HepG2 (cell line): ENCODE data around the gene HSPA1B. TPM values are rescaled to one million over a fixed set of nuclear protein-coding genes. Genes with fewer than 3 reads are reported as not detected.

Experiments used
- AGO1 ChIP-seq: fragments of 200-400 bp; formaldehyde crosslinking; IDR thresholded peaks from 2 replicates; pipeline ENCODE4 v1.6.1; 2017; ENCODE audit warnings: mild to moderate bottlenecking, low read depth, low read length, moderate library complexity; ENCODE audit not compliant: poor library complexity, severe bottlenecking
- ARNTL ChIP-seq: sonication (generic); formaldehyde crosslinking; IDR thresholded peaks from 2 replicates; pipeline ENCODE4 v1.4.0; 2020; ENCODE audit warnings: mild to moderate bottlenecking, missing genetic modification reagents
- CCAR2 ChIP-seq: fragments of 200-400 bp; formaldehyde crosslinking; optimal IDR thresholded peaks from 2 replicates; pipeline ENCODE3; 2018; ENCODE audit warnings: low read depth, mild to moderate bottlenecking, low read length, moderate library complexity
- CREB1 ChIP-seq, 2 experiments: fragments of 450-650 bp in 1 of 2; IDR thresholded peaks; 2 replicates each; pipeline ENCODE4 v1.6.1; 2016 to 2017; ENCODE audit warnings: control low read depth in 1 of 2, mild to moderate bottlenecking in 1 of 2, missing compliant biosample characterization in 1 of 2, missing genetic modification characterization in 1 of 2
- HOXA5 ChIP-seq: sonication (generic); formaldehyde crosslinking; IDR thresholded peaks from 2 replicates; pipeline ENCODE4 v1.4.0; 2020; ENCODE audit warnings: missing genetic modification reagents
- JARID2 ChIP-seq: sonication (generic); formaldehyde crosslinking; IDR thresholded peaks from 2 replicates; pipeline ENCODE4 v1.8.1; 2023; ENCODE audit warnings: missing genetic modification reagents, inconsistent platforms; ENCODE audit not compliant: insufficient replicate concordance
- KLF12 ChIP-seq: sonication (generic); formaldehyde crosslinking; IDR thresholded peaks from 2 replicates; pipeline ENCODE4 v1.4.0; 2020; ENCODE audit warnings: missing genetic modification reagents, borderline replicate concordance
- MXI1 ChIP-seq: IDR thresholded peaks from 3 replicates; pipeline ENCODE4 v1.6.1; 2012; ENCODE audit warnings: low read depth, low read length, inconsistent platforms, borderline replicate concordance
- RARA ChIP-seq: IDR thresholded peaks from 2 replicates; pipeline ENCODE4 v1.6.1; 2016; ENCODE audit warnings: missing genetic modification reagents, missing compliant biosample characterization
- RXRA ChIP-seq: sonication (generic); formaldehyde crosslinking; IDR thresholded peaks from 2 replicates; pipeline ENCODE4 v1.5.1; 2020; ENCODE audit warnings: missing genetic modification reagents
- U2AF1 ChIP-seq: fragments of 200-400 bp; formaldehyde crosslinking; optimal IDR thresholded peaks from 2 replicates; pipeline ENCODE3; 2017; ENCODE audit warnings: mild to moderate bottlenecking, low read depth, low read length
- ZFP90 ChIP-seq: sonication (generic); formaldehyde crosslinking; IDR thresholded peaks from 2 replicates; pipeline ENCODE4 v1.8.0; 2022; ENCODE audit warnings: missing genetic modification reagents, mild to moderate bottlenecking, inconsistent platforms, borderline replicate concordance
- ZMAT3 ChIP-seq: sonication (generic); formaldehyde crosslinking; conservative IDR thresholded peaks from 2 replicates; pipeline ENCODE4 v1.7.0; 2021; ENCODE audit warnings: missing genetic modification reagents
- ZNF550 ChIP-seq: sonication (generic); formaldehyde crosslinking; IDR thresholded peaks from 2 replicates; pipeline ENCODE4 v1.4.0; 2020; ENCODE audit warnings: mild to moderate bottlenecking, missing genetic modification reagents, borderline replicate concordance
- polyA plus RNA-seq, 8 experiments: library from polyadenylated mRNA; depleted of rRNA in 3 of 8; stranded (reverse) in 7 of 8; unstranded in 1 of 8; fragments of >200 nt; fragmentation: Illumina TruSeq in 4 of 8; extraction: Trizol in 4 of 8; gene quantifications; 2 replicates each; pipeline versions ENCODE4 v1.2.1 to v1.2.3, GENCODE V29; 2011 to 2016; ENCODE audit warnings: low read depth in 4 of 8, missing spikeins in 1 of 8, mixed read lengths in 1 of 8; ENCODE audit not compliant: insufficient read depth in 1 of 8
- total RNA-seq, 5 experiments: library from RNA; depleted of rRNA; stranded (reverse); fragments of >200 nt; fragmentation: Illumina TruSeq; extraction: Trizol; gene quantifications; 2 replicates each; pipeline ENCODE4 v1.2.3, GENCODE V29; 2016; ENCODE audit warnings: low read depth in 1 of 5
- TF ChIP-seq, protein P1 (sequence below): sonication (generic); formaldehyde crosslinking; IDR thresholded peaks from 2 replicates; pipeline ENCODE4 v1.4.0; 2020; ENCODE audit warnings: missing genetic modification reagents
- TF ChIP-seq, protein P2 (sequence below): sonication (generic); formaldehyde crosslinking; IDR thresholded peaks from 2 replicates; pipeline ENCODE4 v1.5.1; 2020; ENCODE audit warnings: missing genetic modification reagents, mild to moderate bottlenecking, borderline replicate concordance
- TF ChIP-seq, protein P3 (sequence below): sonication (generic); formaldehyde crosslinking; IDR thresholded peaks from 2 replicates; pipeline ENCODE4 v1.5.1; 2020; ENCODE audit warnings: mild to moderate bottlenecking, missing genetic modification reagents

HSPA1B gene
- total and polyA plus RNA-seq, 2 of the 13 experiments (the other 11 are each of a cell fraction or from before 2014, with no cell fraction given): 26.0 to 186 TPM

DNA sequence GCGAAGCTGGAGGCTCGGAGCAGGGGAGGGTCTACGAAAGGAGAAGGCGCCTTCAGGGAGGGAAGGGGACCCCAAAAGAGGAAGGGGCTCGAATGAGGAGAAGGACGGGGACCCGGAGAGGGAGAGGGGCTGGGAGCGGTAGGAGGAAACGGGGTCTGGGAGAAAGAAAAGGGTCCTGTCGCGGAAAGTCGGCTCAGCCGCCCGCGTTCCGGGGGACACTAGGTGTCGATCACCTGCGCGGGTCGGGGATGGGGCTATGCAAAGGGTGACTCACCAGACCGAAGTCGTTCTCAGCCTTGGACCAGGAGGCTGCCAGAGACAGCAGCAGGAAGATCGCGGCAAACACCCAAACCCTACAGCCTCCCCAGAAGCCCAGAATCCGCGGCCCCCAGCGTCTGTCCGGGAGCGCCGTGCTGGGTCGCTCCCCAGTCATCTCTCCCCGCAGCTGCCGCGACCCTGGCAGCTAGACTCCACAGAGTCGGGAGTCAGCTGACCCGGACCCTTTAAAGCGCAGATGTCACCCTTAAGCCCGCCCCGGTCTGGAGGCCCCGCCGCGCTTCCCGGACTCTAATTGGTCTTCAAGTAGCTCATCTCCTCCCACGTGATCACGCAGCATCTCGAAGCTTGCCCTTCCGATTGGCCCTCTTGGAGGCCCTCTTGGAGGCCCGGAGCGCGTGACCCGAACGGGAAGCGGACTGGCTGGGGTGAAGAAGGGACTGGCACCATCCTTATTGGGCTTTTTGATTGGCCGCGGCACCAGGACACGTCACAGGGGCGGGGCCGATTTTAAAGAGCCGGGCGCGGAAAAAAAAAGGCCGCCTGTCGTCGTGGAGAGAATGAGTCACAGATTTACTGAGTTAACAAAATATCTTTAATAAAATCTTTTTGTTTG is 35.1 kb downstream of the HSPA1B start, which contains the start of gene NEU1 (continued):
- TF ChIP-seq HOXA5: peak; percentile 87
- peak; percentile 69 for TF ChIP-seq ARNTL (CRISPR knock-in tag)
- TF ChIP-seq AGO1: peak; percentile 97
- TF ChIP-seq, protein P1, sequence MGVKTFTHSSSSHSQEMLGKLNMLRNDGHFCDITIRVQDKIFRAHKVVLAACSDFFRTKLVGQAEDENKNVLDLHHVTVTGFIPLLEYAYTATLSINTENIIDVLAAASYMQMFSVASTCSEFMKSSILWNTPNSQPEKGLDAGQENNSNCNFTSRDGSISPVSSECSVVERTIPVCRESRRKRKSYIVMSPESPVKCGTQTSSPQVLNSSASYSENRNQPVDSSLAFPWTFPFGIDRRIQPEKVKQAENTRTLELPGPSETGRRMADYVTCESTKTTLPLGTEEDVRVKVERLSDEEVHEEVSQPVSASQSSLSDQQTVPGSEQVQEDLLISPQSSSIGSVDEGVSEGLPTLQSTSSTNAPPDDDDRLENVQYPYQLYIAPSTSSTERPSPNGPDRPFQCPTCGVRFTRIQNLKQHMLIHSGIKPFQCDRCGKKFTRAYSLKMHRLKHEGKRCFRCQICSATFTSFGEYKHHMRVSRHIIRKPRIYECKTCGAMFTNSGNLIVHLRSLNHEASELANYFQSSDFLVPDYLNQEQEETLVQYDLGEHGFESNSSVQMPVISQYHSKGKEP (CRISPR knock-in tag): peak; percentile 81; the same call in 1 of the 2 replicates
- TF ChIP-seq CREB1 (IDR thresholded peaks at IDR 0.05): peak; percentile 97
- TF ChIP-seq CREB1 (CRISPR knock-in tag; IDR thresholded peaks at IDR 0.05): peak; percentile 96
- TF ChIP-seq U2AF1: peak; percentile 90
- TF ChIP-seq, protein P2, sequence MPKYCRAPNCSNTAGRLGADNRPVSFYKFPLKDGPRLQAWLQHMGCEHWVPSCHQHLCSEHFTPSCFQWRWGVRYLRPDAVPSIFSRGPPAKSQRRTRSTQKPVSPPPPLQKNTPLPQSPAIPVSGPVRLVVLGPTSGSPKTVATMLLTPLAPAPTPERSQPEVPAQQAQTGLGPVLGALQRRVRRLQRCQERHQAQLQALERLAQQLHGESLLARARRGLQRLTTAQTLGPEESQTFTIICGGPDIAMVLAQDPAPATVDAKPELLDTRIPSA (CRISPR knock-in tag): peak; percentile 79; the same call in 1 of the 2 replicates
- peak; percentile 79; the same call in 1 of the 2 replicates for TF ChIP-seq RXRA (CRISPR knock-in tag)
- TF ChIP-seq, protein P3, sequence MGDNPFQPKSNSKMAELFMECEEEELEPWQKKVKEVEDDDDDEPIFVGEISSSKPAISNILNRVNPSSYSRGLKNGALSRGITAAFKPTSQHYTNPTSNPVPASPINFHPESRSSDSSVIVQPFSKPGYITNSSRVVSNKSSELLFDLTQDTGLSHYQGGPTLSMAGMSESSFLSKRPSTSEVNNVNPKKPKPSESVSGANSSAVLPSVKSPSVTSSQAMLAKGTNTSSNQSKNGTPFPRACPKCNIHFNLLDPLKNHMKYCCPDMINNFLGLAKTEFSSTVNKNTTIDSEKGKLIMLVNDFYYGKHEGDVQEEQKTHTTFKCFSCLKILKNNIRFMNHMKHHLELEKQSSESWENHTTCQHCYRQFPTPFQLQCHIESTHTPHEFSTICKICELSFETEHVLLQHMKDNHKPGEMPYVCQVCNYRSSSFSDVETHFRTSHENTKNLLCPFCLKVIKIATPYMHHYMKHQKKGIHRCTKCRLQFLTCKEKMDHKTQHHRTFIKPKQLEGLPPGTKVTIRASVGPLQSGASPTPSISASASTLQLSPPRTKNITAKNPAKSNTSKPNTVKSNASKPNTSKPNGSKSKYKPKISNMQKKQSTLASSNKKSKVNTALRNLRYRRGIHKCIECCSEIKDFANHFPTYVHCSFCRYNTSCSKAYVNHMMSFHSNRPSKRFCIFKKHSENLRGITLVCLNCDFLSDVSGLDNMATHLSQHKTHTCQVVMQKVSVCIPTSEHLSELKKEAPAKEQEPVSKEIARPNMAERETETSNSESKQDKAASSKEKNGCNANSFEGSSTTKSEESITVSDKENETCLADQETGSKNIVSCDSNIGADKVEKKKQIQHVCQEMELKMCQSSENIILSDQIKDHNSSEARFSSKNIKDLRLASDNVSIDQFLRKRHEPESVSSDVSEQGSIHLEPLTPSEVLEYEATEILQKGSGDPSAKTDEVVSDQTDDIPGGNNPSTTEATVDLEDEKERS (CRISPR knock-in tag): no peak
- TF ChIP-seq RARA (CRISPR knock-in tag): no peak; the same call in 1 of the 2 replicates
- peak; percentile 87; the same call in 2 of the 3 replicates for TF ChIP-seq MXI1
- peak; percentile 63 for TF ChIP-seq JARID2 (CRISPR knock-in tag)
- no peak for TF ChIP-seq KLF12 (CRISPR knock-in tag)
- 0 out of 2 replicates have a peak, but pooled peaks have one; percentile 33 for TF ChIP-seq ZFP90 (CRISPR knock-in tag)
- TF ChIP-seq CCAR2: no peak
- TF ChIP-seq ZMAT3 (CRISPR knock-in tag): no peak
- no peak; the same call in 1 of the 2 replicates for TF ChIP-seq ZNF550 (CRISPR knock-in tag)
